Keratinocyte (primary cell): ENCODE data around the gene C6orf47. TPM values are rescaled to one million over a fixed set of nuclear protein-coding genes. Genes with fewer than 3 reads are reported as not detected.

Source experiments
- DNase-seq: peaks from one replicate; pipeline ENCODE4 v3.0.0-alpha.2; 2011; ENCODE audit warnings: low read depth, missing footprints, low spot score
- FAIRE-seq: peaks from 2 replicates; lab custom pipeline; 2011; peaks lifted over from hg19 to GRCh38; lab: Jason Lieb, UNC
- H2AFZ ChIP-seq: 2 replicates; pipeline ENCODE4 v1.6.0; 2012; ENCODE audit warnings: low read length, control low read depth, inconsistent platforms; ENCODE audit not compliant: control insufficient read depth
- H3K27ac ChIP-seq: 2 replicates; pipeline ENCODE4 v1.5.1; 2011; ENCODE audit warnings: low read length; ENCODE audit not compliant: control insufficient read depth, insufficient read depth
- H3K27me3 ChIP-seq: 3 replicates; pipeline ENCODE4 v1.6.0; 2011; ENCODE audit warnings: low read length; ENCODE audit not compliant: control insufficient read depth, insufficient read depth; ENCODE audit errors: extremely low read depth
- H3K36me3 ChIP-seq, 2 experiments: 2 replicates in 1 of 2; 3 replicates in 1 of 2; pipeline ENCODE4 v1.5.1; 2011; ENCODE audit warnings: low read length in 2 of 2, mild to moderate bottlenecking in 1 of 2; ENCODE audit not compliant: control insufficient read depth in 2 of 2, insufficient read depth in 2 of 2; ENCODE audit errors: extremely low read depth in 1 of 2
- H3K4me1 ChIP-seq: 3 replicates; pipeline ENCODE4 v1.5.1; 2011; ENCODE audit warnings: low read length; ENCODE audit not compliant: control insufficient read depth, insufficient read depth; ENCODE audit errors: extremely low read depth
- H3K4me2 ChIP-seq: 3 replicates; pipeline ENCODE4 v1.6.0; 2011; ENCODE audit warnings: low read depth, low read length; ENCODE audit not compliant: control insufficient read depth, insufficient read depth; ENCODE audit errors: extremely low read depth
- H3K4me3 ChIP-seq, 3 experiments: fragments of 200-600 bp in 1 of 3; sonication (generic) in 1 of 3; 2 replicates in 2 of 3; 3 replicates in 1 of 3; pipeline ENCODE4 v1.5.1; 2011 to 2016; ENCODE audit warnings: low read length in 3 of 3, mild to moderate bottlenecking in 3 of 3, control low read depth in 2 of 3, inconsistent platforms in 1 of 3, low read depth in 1 of 3, mixed read lengths in 1 of 3, mixed run types in 1 of 3, moderate library complexity in 1 of 3; ENCODE audit not compliant: control insufficient read depth in 2 of 3, insufficient read depth in 2 of 3; ENCODE audit errors: extremely low read depth in 1 of 3
- H3K79me2 ChIP-seq: 2 replicates; pipeline ENCODE4 v1.6.0; 2012; ENCODE audit warnings: low read length; ENCODE audit not compliant: control insufficient read depth, insufficient read depth
- H3K9ac ChIP-seq: 3 replicates; pipeline ENCODE4 v1.6.0; 2011; ENCODE audit warnings: low read length; ENCODE audit not compliant: control insufficient read depth, insufficient read depth; ENCODE audit errors: extremely low read depth
- H3K9me1 ChIP-seq: 3 replicates; pipeline ENCODE4 v1.6.0; 2011; ENCODE audit warnings: low read length; ENCODE audit not compliant: control insufficient read depth, insufficient read depth; ENCODE audit errors: extremely low read depth
- H3K9me3 ChIP-seq: 2 replicates; pipeline ENCODE4 v1.5.1; 2012; ENCODE audit warnings: low read depth, low read length; ENCODE audit not compliant: control insufficient read depth
- H4K20me1 ChIP-seq: 3 replicates; pipeline ENCODE4 v1.6.0; 2011; ENCODE audit warnings: low read length; ENCODE audit not compliant: control insufficient read depth, insufficient read depth; ENCODE audit errors: extremely low read depth
- EZH2 ChIP-seq: IDR thresholded peaks from one replicate; pipeline ENCODE4 v1.6.1; 2012; ENCODE audit warnings: inconsistent platforms, mild to moderate bottlenecking, low read length, moderate library complexity
- dilution Hi-C: fragments of 300-500 bp; cut with MboI; formaldehyde crosslinking; loops from one replicate; pipeline ENCODE4 v1.7.0; 2020; ENCODE audit warnings: low sequenced_read_pairs; ENCODE audit not compliant: extremely low pct_ligation_motif_present
- polyA plus RNA-seq, 5 experiments: library from polyadenylated mRNA; depleted of rRNA in 3 of 5; stranded (reverse) in 3 of 5; stranded (forward) in 1 of 5; unstranded in 1 of 5; fragments of >200 nt; gene quantifications; 1 replicate in 1 of 5; 2 replicates in 3 of 5; 3 replicates in 1 of 5; pipeline versions ENCODE4 v1.2.1 to v1.2.3, GENCODE V29; 2011 to 2012; ENCODE audit warnings: missing spikeins in 2 of 5, low read depth in 1 of 5, low replicate concordance in 1 of 5
- TF ChIP-seq, protein P1 (sequence below), 3 experiments: IDR thresholded peaks in 1 of 3; conservative IDR thresholded peaks in 1 of 3; optimal IDR thresholded peaks in 1 of 3; 2 replicates in 2 of 3; 3 replicates in 1 of 3; pipeline versions ENCODE3 to v1.5.1; 2011; ENCODE audit warnings: low read length in 3 of 3, mild to moderate bottlenecking in 3 of 3, moderate library complexity in 2 of 3, control low read depth in 1 of 3, inconsistent platforms in 1 of 3; ENCODE audit not compliant: insufficient read depth in 2 of 3; ENCODE audit errors: extremely low read depth in 1 of 3

C6orf47 gene
- polyA plus RNA-seq, 1 donor (not counting 4 experiments of a cell fraction or from before 2014, with no cell fraction given) = 7.9 TPM

DNA sequence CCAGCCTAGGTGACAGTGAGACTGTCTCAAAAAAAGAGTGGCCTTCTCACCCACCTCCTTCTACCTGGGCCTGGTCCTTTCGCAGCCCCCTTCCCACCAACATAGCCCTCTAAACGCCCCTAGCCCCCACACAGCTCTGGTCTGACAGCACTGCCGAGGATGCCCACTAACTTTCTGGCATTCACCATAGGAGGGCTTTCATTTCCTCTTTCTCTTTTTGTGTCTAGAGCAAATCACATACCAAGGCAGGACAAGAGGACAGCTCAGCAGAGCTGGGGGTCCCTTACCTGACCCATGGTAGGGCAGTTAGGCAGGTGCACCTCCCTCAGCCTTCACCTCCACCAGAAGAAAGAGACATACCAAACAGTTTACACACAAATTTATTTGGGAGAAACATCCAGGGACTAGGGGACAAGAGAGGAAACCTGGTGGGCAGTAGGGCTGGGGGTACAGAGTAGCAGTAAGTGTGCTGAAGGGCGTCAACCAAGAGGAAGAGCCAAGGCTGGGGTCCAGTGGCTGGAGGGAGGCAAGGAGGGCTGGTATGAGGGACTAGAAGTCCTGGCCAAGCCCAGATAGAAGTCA is 15.8 kb upstream of the C6orf47 start:
- H3K36me3 ChIP-seq = peaks cover 7 to 11% of the 10 kb centered on the region in 2 experiments
- no peak for FAIRE-seq
- H3K4me3 ChIP-seq = no peak overlapping the region
- H3K27me3 ChIP-seq = no peaks in the 10 kb centered on the region
- no peaks in the 10 kb centered on the region for H3K9me1 ChIP-seq
- no peak for DNase-seq
- dilution Hi-C loops = no loop called here
- no peak overlapping the region for H2AFZ ChIP-seq
- TF ChIP-seq, protein P1, sequence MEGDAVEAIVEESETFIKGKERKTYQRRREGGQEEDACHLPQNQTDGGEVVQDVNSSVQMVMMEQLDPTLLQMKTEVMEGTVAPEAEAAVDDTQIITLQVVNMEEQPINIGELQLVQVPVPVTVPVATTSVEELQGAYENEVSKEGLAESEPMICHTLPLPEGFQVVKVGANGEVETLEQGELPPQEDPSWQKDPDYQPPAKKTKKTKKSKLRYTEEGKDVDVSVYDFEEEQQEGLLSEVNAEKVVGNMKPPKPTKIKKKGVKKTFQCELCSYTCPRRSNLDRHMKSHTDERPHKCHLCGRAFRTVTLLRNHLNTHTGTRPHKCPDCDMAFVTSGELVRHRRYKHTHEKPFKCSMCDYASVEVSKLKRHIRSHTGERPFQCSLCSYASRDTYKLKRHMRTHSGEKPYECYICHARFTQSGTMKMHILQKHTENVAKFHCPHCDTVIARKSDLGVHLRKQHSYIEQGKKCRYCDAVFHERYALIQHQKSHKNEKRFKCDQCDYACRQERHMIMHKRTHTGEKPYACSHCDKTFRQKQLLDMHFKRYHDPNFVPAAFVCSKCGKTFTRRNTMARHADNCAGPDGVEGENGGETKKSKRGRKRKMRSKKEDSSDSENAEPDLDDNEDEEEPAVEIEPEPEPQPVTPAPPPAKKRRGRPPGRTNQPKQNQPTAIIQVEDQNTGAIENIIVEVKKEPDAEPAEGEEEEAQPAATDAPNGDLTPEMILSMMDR (optimal IDR thresholded peaks at IDR 0.05 in 1 of 3, IDR thresholded peaks at IDR 0.05 in 1 of 3, conservative IDR thresholded peaks at IDR 0.05 in 1 of 3; ENCODE audit: extremely low read depth in 1 of 3, insufficient read depth in 2 of 3, low read length in 3 of 3) = no peak
- no peak overlapping the region for H3K9ac ChIP-seq
- no peaks in the 10 kb centered on the region for H3K9me3 ChIP-seq
- H4K20me1 ChIP-seq = no peaks in the 10 kb centered on the region
- H3K4me2 ChIP-seq = no peak overlapping the region
- H3K4me1 ChIP-seq = peaks cover 7% of the 10 kb centered on the region
- no peak overlapping the region for H3K27ac ChIP-seq
- no peaks in the 10 kb centered on the region for H3K79me2 ChIP-seq

GRCh38 chr6:31669676-31670075 is 9.1 kb upstream of the C6orf47 start, which contains the start of gene LY6G5B:
LY6G5B (plus strand) TSS chr6:31669976; CDS start chr6:31670951, 975 bp downstream.
- peaks cover 40% of the 10 kb centered on the region for H3K79me2 ChIP-seq
- no peak within 1 kb of the TSS for H3K4me2 ChIP-seq
- no peaks in the 10 kb centered on the region for H3K9me1 ChIP-seq
- H3K27me3 ChIP-seq = no peaks in the 10 kb centered on the region
- peaks cover 41 to 48% of the 10 kb centered on the region in 2 experiments for H3K36me3 ChIP-seq
- H3K9ac ChIP-seq = no peak within 1 kb of the TSS
- no peak within 1 kb of the TSS for H2AFZ ChIP-seq
- no peak within 1 kb of the TSS for H3K27ac ChIP-seq
- dilution Hi-C loops = no loop called here
- TF ChIP-seq, protein P1 (optimal IDR thresholded peaks at IDR 0.05 in 1 of 3, IDR thresholded peaks at IDR 0.05 in 1 of 3, conservative IDR thresholded peaks at IDR 0.05 in 1 of 3; ENCODE audit: extremely low read depth in 1 of 3, insufficient read depth in 2 of 3, low read length in 3 of 3) = no peak
- TF ChIP-seq EZH2 = no peak
- H4K20me1 ChIP-seq = no peaks in the 10 kb centered on the region
- no peak for DNase-seq
- no peak for FAIRE-seq
- H3K4me3 ChIP-seq = no peak within 1 kb of the TSS
- no peaks in the 10 kb centered on the region for H3K9me3 ChIP-seq
- H3K4me1 ChIP-seq = peaks cover 5% of the 10 kb centered on the region
